ENCODE data around the gene COPG1.

GRCh38 chr3:129261894-129262293 lies 12.5 kb downstream of the COPG1 start:
- TF ChIP-seq SNAI2 (CRISPR knock-in tag; IDR thresholded peaks at IDR 0.05) (no peak), ARNTL (CRISPR knock-in tag; IDR thresholded peaks at IDR 0.05; ENCODE audit: borderline replicate concordance, low read depth) (no peak), TOX (CRISPR knock-in tag; IDR thresholded peaks at IDR 0.05; ENCODE audit: borderline replicate concordance) (no peak), ZFP30 (CRISPR knock-in tag; IDR thresholded peaks at IDR 0.05) (no peak), GLIS3 (CRISPR knock-in tag; IDR thresholded peaks at IDR 0.05) (no peak), ZFP3 (CRISPR knock-in tag; IDR thresholded peaks at IDR 0.05) (no peak), OSR1 (CRISPR knock-in tag; IDR thresholded peaks at IDR 0.05) (no peak), RARB (CRISPR knock-in tag; IDR thresholded peaks at IDR 0.05) (no peak), BACH2 (CRISPR knock-in tag; IDR thresholded peaks at IDR 0.05; ENCODE audit: borderline replicate concordance) (no peak)
- TF ChIP-seq, protein P1, sequence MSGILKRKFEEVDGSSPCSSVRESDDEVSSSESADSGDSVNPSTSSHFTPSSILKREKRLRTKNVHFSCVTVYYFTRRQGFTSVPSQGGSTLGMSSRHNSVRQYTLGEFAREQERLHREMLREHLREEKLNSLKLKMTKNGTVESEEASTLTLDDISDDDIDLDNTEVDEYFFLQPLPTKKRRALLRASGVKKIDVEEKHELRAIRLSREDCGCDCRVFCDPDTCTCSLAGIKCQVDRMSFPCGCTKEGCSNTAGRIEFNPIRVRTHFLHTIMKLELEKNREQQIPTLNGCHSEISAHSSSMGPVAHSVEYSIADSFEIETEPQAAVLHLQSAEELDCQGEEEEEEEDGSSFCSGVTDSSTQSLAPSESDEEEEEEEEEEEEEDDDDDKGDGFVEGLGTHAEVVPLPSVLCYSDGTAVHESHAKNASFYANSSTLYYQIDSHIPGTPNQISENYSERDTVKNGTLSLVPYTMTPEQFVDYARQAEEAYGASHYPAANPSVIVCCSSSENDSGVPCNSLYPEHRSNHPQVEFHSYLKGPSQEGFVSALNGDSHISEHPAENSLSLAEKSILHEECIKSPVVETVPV (CRISPR knock-in tag; IDR thresholded peaks at IDR 0.05) = no peak
- TF ChIP-seq, protein P2, sequence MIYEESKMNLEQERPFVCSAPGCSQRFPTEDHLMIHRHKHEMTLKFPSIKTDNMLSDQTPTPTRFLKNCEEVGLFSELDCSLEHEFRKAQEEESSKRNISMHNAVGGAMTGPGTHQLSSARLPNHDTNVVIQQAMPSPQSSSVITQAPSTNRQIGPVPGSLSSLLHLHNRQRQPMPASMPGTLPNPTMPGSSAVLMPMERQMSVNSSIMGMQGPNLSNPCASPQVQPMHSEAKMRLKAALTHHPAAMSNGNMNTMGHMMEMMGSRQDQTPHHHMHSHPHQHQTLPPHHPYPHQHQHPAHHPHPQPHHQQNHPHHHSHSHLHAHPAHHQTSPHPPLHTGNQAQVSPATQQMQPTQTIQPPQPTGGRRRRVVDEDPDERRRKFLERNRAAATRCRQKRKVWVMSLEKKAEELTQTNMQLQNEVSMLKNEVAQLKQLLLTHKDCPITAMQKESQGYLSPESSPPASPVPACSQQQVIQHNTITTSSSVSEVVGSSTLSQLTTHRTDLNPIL (CRISPR knock-in tag; IDR thresholded peaks at IDR 0.05; ENCODE audit: low read depth) = no peak
- TF ChIP-seq, protein P3, sequence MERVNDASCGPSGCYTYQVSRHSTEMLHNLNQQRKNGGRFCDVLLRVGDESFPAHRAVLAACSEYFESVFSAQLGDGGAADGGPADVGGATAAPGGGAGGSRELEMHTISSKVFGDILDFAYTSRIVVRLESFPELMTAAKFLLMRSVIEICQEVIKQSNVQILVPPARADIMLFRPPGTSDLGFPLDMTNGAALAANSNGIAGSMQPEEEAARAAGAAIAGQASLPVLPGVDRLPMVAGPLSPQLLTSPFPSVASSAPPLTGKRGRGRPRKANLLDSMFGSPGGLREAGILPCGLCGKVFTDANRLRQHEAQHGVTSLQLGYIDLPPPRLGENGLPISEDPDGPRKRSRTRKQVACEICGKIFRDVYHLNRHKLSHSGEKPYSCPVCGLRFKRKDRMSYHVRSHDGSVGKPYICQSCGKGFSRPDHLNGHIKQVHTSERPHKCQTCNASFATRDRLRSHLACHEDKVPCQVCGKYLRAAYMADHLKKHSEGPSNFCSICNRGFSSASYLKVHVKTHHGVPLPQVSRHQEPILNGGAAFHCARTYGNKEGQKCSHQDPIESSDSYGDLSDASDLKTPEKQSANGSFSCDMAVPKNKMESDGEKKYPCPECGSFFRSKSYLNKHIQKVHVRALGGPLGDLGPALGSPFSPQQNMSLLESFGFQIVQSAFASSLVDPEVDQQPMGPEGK (CRISPR knock-in tag; IDR thresholded peaks at IDR 0.05; ENCODE audit: borderline replicate concordance) = no peak

Measured in SK-N-SH treated with all-trans-retinoic acid at 6 μM for 48 hours (cell line).